HG03045 (cell line): ENCODE results near the gene LRFN5.

Source experiments
- ATAC-seq: cut with Tn5 transposase; IDR thresholded peaks from one replicate; pipeline ENCODE4 v1.9.1; 2021; ENCODE audit warnings: mild to moderate bottlenecking, moderate library complexity; ENCODE audit not compliant: unreplicated experiment

Gene LRFN5

GRCh38 chr14:41766772-41767171 is 160.1 kb downstream of the LRFN5 start:
- ATAC-seq, result no peak

- no peak for ATAC-seq
Measured at GRCh38 chr14:41773536-41774279, 167.0 kb downstream of the LRFN5 start.

- ATAC-seq, result no peak
Measured at GRCh38 chr14:41782511-41782910, 175.8 kb downstream of the LRFN5 start.

DNA sequence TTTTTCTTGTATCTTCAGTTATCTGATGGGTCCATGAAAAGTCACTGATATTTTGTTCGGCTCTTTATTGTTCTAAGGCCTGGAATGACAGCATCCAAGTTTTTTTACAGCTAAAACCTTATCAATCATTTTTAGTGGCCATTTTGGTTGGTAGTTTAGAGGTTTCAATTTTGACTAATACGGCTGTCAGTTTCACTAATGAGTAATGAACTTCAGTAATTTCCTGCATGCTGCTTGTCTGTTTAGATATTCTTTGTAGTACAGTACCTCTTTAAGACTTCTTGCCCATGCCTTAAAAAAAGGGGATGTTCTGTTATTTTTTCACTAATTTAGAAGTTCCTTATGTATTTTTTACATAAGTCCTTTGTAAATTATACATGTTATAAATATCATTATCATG is 176.7 kb downstream of the LRFN5 start:
- ATAC-seq, result no peak

GRCh38 chr14:41785696-41786095 is 179.0 kb downstream of the LRFN5 start:
- ATAC-seq, result no peak

DNA sequence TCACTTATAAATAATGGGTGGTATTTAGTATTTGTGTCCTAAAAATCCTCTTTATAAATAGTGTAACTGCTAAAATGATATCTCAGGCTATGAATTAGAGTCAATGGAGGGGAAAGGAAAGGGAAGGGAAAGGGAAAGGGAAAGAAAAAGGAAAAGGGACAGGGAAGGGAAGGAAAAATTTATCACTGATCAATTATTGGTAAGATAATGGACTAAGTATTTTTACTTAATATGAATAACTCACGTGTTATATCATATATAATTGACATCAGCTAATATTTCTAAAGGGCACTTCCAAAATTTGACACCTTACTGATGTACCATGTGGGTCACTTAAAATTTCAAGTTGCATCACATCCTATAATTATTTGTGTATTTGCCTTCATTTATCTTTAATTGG is 193.1 kb downstream of the LRFN5 start:
- ATAC-seq, result no peak

- no peak for ATAC-seq
Measured at GRCh38 chr14:41805633-41806032, 199.0 kb downstream of the LRFN5 start.

- no peak for ATAC-seq
Measured at GRCh38 chr14:41806366-41806975, 199.8 kb downstream of the LRFN5 start.

DNA sequence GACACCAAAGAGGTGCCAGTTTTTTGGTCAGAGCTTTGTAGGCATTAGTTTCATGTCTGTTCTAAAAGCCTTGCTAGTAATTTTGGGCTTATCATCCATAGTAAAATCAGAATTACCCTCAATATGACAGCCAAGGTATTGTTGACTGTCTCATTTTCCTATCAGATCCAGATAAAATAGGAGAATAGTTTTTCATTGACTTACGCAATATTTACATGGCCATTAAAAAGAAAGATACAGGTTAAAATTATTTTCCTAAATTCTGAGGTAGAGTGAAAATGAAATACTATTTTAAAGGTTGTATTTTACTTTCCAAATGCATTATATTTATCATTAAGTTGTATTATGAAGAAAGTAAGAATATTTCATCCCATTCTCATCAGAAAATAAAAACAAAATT is 203.7 kb downstream of the LRFN5 start:
- ATAC-seq, result no peak

GRCh38 chr14:41817626-41818025 is 210.9 kb downstream of the LRFN5 start:
- no peak for ATAC-seq

GRCh38 chr14:41824441-41824840 is 217.8 kb downstream of the LRFN5 start:
- no peak for ATAC-seq

DNA sequence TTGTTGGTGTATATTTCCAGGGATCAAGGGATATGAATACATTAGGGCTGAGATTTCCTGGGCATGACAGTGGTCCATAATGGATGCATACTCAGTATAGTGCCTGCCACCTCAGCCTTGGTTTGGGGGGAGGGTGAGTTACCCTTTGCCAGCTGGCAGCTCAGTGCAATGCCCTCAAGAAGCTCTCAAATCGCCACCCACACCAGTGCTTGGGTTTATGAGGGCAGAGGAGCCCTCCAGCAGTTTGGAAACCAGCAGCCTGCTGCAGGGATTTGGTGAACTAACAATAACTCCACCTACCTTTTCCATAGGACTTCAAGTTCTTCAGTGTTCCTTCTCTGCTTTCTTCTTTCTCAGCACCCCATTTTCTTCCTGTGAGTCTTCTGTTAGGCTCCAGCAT is 218.9 kb downstream of the LRFN5 start:
- no peak for ATAC-seq

- ATAC-seq, result no peak
Measured at GRCh38 chr14:41830714-41831406, 224.2 kb downstream of the LRFN5 start.

- ATAC-seq, result no peak
Measured at GRCh38 chr14:41839661-41840060, 233.0 kb downstream of the LRFN5 start.

GRCh38 chr14:41859336-41859735 is 252.7 kb downstream of the LRFN5 start:
- no peak for ATAC-seq

DNA sequence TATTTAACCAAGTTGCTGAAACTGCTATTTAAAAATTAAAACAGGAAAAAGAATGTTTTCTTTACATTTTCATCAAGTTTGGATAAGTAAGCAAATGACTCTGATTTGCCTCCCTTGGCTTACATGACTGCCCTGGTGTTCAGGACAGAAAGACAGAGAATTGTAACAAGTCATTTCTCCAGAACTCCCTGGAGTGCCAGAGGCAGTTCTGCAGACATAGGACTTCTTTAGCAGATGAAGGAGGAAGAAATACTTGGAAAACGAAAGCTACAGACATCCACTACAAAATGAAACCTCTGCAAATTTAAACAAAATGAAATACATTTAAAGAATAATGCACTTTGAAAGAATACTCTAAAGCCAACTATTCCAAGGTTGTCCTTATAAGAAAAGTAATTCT is 253.9 kb downstream of the LRFN5 start:
- ATAC-seq, result no peak

DNA sequence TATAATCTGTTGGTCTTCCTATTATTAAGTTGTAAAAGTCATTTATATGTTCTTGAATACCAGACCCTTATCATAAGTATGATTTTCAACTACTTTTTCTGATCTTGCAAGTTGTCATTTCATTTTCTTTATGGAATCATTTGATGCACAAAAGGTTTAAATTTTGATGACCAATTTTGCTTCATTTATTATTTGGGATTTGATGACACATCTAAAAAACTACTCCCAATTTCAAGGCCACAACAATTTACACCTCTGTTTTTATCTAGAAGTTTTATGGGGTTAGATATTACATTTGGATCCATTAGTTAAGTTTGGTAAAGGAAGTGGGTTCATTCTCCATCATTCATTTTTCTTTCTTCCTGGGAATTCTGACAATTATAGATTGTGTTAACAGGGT is 259.2 kb downstream of the LRFN5 start:
- ATAC-seq, result no peak

- ATAC-seq, result no peak
Measured at GRCh38 chr14:41868396-41868795, 261.7 kb downstream of the LRFN5 start.

GRCh38 chr14:41872931-41873685 is 266.4 kb downstream of the LRFN5 start:
- no peak for ATAC-seq

DNA sequence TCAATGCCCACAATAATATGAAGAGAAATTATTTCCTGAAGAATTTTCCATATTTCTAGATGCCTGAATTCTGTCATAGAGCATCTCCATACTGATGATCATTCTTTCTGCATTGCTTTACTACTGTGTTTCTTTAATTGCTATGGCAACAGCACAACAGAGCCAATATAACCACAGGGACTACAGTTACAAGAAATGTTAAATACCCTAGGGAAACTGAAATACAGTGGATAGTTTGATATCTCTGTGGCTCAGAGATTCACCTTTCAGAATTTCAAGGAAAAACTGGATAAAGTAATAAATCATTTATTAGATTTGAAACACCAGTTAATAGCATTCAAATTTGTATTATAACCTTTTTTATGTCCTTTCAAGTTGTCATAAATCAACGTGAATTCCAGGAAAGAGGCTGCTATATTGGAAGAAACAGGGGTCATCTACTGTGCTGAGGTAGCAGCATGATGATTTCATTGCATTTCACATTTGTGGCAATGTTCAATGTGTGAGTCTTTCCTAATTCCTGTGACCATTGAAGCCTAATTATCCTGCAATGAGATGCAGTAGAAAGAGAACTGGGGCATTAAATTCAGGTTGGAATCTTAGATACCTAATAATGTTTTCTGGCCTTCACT is 267.1 kb downstream of the LRFN5 start:
- ATAC-seq, result no peak

GRCh38 chr14:41875116-41875515 is 268.4 kb downstream of the LRFN5 start:
- no peak for ATAC-seq
